Vagina (tissue), 2 donors: Measurements from ENCODE around the gene CAMKMT. TPM values are rescaled to one million over a fixed set of nuclear protein-coding genes. Genes with fewer than 3 reads are reported as not detected.
"Not testable (repeated sequence)": the region's sequence is repeated elsewhere in the genome, so short reads cannot be mapped to it uniquely, and the experiment has no call there.

Experiments used
- DNase-seq, 2 donors: peaks; one replicate each; pipeline ENCODE4 v3.0.0-alpha.2; 2017; ENCODE audit errors: extremely low spot score in 2 of 2
- H3K27ac ChIP-seq: fragments of 200-600 bp; sonication (generic); one replicate; pipeline ENCODE4 v1.5.1; 2019
- H3K27me3 ChIP-seq: fragments of 200-600 bp; sonication (generic); one replicate; pipeline ENCODE4 v1.5.1; 2019
- H3K36me3 ChIP-seq, 2 donors: fragments of 200-600 bp; sonication (generic); one replicate each; pipeline ENCODE4 v1.5.1; 2017 to 2019
- H3K4me1 ChIP-seq: fragments of 200-600 bp; sonication (generic); one replicate; pipeline ENCODE4 v1.5.1; 2019
- H3K4me3 ChIP-seq, 2 donors: fragments of 200-600 bp; sonication (generic); 1 replicate in 1 of 2; 2 replicates in 1 of 2; pipeline ENCODE4 v1.5.1; 2016 to 2019
- H3K9me3 ChIP-seq: fragments of 200-600 bp; sonication (generic); one replicate; pipeline ENCODE4 v1.5.1; 2019
- CTCF ChIP-seq, 3 experiments: fragments of 450-650 bp in 2 of 3; fragments of 200-600 bp in 1 of 3; sonication (generic) in 1 of 3; IDR thresholded peaks; one replicate each; pipeline ENCODE4 v1.5.1; 2017 to 2019; ENCODE audit warnings: antibody characterized with exemption in 3 of 3, mild to moderate bottlenecking in 2 of 3, moderate library complexity in 2 of 3
- POLR2A ChIP-seq, 2 donors: fragments of 450-650 bp; IDR thresholded peaks; one replicate each; pipeline ENCODE4 v1.6.1; 2017; ENCODE audit warnings: antibody characterized with exemption in 2 of 2, mild to moderate bottlenecking in 2 of 2, moderate library complexity in 2 of 2
- POLR2AphosphoS5 ChIP-seq, 2 donors: sonication (generic); formaldehyde crosslinking; IDR thresholded peaks; one replicate each; pipeline ENCODE4 v1.9.0; 2017; ENCODE audit warnings: antibody characterized with exemption in 2 of 2, mild to moderate bottlenecking in 2 of 2, low read depth in 1 of 2; ENCODE audit not compliant: insufficient read depth in 1 of 2
- intact Hi-C: fragments of 100-400 bp; cut with DNase I; formaldehyde crosslinking; loops from one replicate; pipeline ENCODE4 v1.15.1; 2023
- total RNA-seq: library from RNA; depleted of rRNA; stranded (reverse); fragments of >200 nt; gene quantifications from one replicate; pipeline ENCODE4 v1.2.3, GENCODE V29; 2016

Gene CAMKMT
- total RNA-seq, 1 donor from 2014 or later: 21.1 TPM

DNA sequence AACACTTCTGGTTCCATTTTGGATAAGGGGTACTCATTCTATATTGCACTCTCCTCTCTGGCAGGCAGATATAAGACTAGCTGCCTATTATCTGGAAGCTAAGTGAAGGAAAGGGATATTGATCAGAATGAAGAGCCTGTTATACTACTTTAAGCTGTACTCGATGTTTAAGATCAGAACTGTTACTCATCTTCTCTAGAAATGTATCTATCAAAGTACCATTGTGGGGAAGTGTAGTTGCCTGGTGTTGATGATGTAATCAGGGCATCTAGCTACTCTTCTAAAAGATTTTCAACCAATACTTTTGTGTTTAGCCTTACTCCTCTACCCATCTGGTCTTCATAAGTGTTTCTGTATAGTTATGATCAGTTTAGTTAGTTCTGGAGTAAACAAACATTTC lies 5.8 kb downstream of the CAMKMT start:
- intact Hi-C loops: no loop called here
- H3K36me3 ChIP-seq: no peaks in the 10 kb centered on the region
- TF ChIP-seq POLR2A (IDR thresholded peaks at IDR 0.05): no peak
- TF ChIP-seq POLR2AphosphoS5 (IDR thresholded peaks at IDR 0.05; ENCODE audit: insufficient read depth in 1 of 2, low read depth in 1 of 2): no peak
- no peak for TF ChIP-seq CTCF (IDR thresholded peaks at IDR 0.05)
- H3K27me3 ChIP-seq: no peaks in the 10 kb centered on the region
- no peak for DNase-seq
- peaks cover 8% of the 10 kb centered on the region for H3K4me1 ChIP-seq
- no peak overlapping the region for H3K4me3 ChIP-seq
- no peak overlapping the region for H3K27ac ChIP-seq
- H3K9me3 ChIP-seq: no peaks in the 10 kb centered on the region

- Histone ChIP-seq H3K27me3 (no peaks in the 10 kb centered on the region), H3K27ac (no peak overlapping the region), H3K4me1 (no peaks in the 10 kb centered on the region), H3K4me3 (no peak overlapping the region), H3K36me3 (no peaks in the 10 kb centered on the region), H3K9me3 (no peaks in the 10 kb centered on the region)
- TF ChIP-seq POLR2A (IDR thresholded peaks at IDR 0.05) (no peak), CTCF (IDR thresholded peaks at IDR 0.05) (no peak), POLR2AphosphoS5 (IDR thresholded peaks at IDR 0.05; ENCODE audit: insufficient read depth in 1 of 2, low read depth in 1 of 2) (no peak)
- no peak for DNase-seq
- intact Hi-C loops: no loop called here
These were observed 7.6 kb downstream of the CAMKMT start for GRCh38 chr2:44369392-44369791.

DNA sequence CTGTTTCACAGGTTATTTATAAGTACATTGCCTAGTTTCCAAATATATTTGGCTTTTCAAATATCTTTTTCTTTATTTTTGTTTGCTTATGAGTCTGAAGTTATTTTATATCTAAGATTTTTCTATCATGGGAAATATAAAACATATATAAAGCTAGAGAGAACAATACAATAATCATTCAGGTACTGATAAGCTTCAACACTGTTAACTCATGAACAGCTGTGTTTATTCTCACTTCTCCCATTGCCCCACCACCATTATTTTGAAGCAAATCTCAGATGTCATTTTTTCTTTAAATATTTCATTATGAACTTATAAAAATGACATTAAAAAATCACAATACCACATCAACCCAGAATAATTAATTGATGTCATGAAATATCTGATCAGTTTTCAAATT lies 9.7 kb downstream of the CAMKMT start:
- no peaks in the 10 kb centered on the region for H3K4me1 ChIP-seq
- no peaks in the 10 kb centered on the region for H3K9me3 ChIP-seq
- no peaks in the 10 kb centered on the region for H3K27me3 ChIP-seq
- DNase-seq: no peak
- no peaks in the 10 kb centered on the region for H3K36me3 ChIP-seq
- TF ChIP-seq POLR2A (IDR thresholded peaks at IDR 0.05) (no peak), CTCF (IDR thresholded peaks at IDR 0.05) (no peak), POLR2AphosphoS5 (IDR thresholded peaks at IDR 0.05; ENCODE audit: insufficient read depth in 1 of 2, low read depth in 1 of 2) (no peak)
- no peak overlapping the region for H3K27ac ChIP-seq
- no peak overlapping the region for H3K4me3 ChIP-seq
- intact Hi-C loops: no loop called here

GRCh38 chr2:44372246-44372645 lies 10.5 kb downstream of the CAMKMT start:
- no peaks in the 10 kb centered on the region for H3K36me3 ChIP-seq
- TF ChIP-seq POLR2AphosphoS5 (IDR thresholded peaks at IDR 0.05; ENCODE audit: insufficient read depth in 1 of 2, low read depth in 1 of 2): no peak
- TF ChIP-seq CTCF (IDR thresholded peaks at IDR 0.05): no peak
- no peak for TF ChIP-seq POLR2A (IDR thresholded peaks at IDR 0.05)
- DNase-seq: no peak
- H3K4me1 ChIP-seq: no peaks in the 10 kb centered on the region
- no peaks in the 10 kb centered on the region for H3K27me3 ChIP-seq
- H3K4me3 ChIP-seq: no peak overlapping the region
- H3K27ac ChIP-seq: no peak overlapping the region
- H3K9me3 ChIP-seq: no peaks in the 10 kb centered on the region
- intact Hi-C loops: no loop called here

DNA sequence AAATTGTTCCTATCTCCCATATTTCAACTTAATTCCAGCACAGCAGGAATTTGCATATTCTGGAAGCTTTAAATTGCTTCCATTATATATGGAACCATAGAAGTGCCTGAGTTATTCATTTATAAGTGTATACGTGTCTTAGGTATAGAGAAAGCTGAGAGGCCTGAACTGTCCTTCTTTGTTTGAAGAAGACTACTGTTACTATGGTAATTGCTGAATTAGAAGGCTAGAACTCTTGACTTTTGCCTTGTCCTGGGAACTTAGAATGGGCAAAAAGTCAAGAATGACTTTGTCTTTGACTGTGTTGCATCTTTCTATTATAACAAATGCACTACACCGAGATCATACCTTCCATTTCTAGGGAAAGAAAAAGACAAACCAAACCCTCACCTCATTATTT lies 15.7 kb downstream of the CAMKMT start:
- intact Hi-C loops: no loop called here

DNA sequence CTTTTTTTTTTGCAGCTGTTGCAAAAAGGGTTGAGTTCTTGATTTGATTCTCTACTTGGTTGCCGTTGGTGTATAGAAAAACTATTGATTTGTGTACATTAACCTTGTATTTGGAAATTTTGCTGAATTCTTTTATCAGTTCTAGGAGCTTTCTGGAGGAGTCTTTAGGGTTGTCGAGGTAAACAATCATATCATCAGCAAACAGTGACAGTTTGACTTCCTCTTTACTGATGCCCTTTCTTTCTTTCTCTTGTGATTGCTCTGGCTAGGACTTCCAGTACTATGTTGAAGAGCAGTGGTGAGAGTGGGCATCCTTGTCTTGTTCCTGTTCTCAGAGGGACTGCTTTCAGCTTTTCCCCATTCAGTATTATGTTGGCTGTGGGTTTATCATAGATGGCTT lies 23.5 kb downstream of the CAMKMT start:
- H3K9me3 ChIP-seq, intact Hi-C loops, H3K4me3 ChIP-seq, DNase-seq, H3K36me3 ChIP-seq, H3K27ac ChIP-seq, H3K27me3 ChIP-seq, H3K4me1 ChIP-seq: not testable (repeated sequence)

More for the DNA sequence above, 15.7 kb downstream of the CAMKMT start:
- H3K4me3 ChIP-seq: no peak overlapping the region
- H3K4me1 ChIP-seq: no peaks in the 10 kb centered on the region
- no peaks in the 10 kb centered on the region for H3K36me3 ChIP-seq
- H3K27me3 ChIP-seq: no peaks in the 10 kb centered on the region
- DNase-seq: no peak
- TF ChIP-seq POLR2AphosphoS5 (IDR thresholded peaks at IDR 0.05; ENCODE audit: insufficient read depth in 1 of 2, low read depth in 1 of 2) (no peak), POLR2A (IDR thresholded peaks at IDR 0.05) (no peak), CTCF (IDR thresholded peaks at IDR 0.05) (no peak)
- no peaks in the 10 kb centered on the region for H3K9me3 ChIP-seq
- no peak overlapping the region for H3K27ac ChIP-seq
